Nasal cavity respiratory epithelium epithelial cell of viscerocranial mucosa (primary cell): Measurements from ENCODE around the gene LINC00632. TPM values are rescaled to one million over a fixed set of nuclear protein-coding genes. Genes with fewer than 3 reads are reported as not detected.

Source experiments
- total RNA-seq: library from RNA; depleted of rRNA; stranded (reverse); fragments of >200 nt; gene quantifications from 2 replicates; pipeline ENCODE4 v1.2.3, GENCODE V29; 2014

LINC00632 gene
- under 0.01 and 0.14 TPM in 2 replicates for total RNA-seq

GRCh38 chrX:140709421-140709846 lies at the start of gene LINC00632:
Gene LINC00632, plus strand, starts transcription at chrX:140709759.

Other genes starting within 250 kb of the LINC00632 start
- not detected in 2 replicates for gene SOX3, start 204.7 kb upstream of the LINC00632 start, total RNA-seq